NT2/D1 (cell line): ENCODE results near the gene AFF3.

Experiments used
- SUZ12 ChIP-seq: IDR thresholded peaks from 2 replicates; pipeline ENCODE4 v1.6.1; 2011; ENCODE audit not compliant: insufficient read length, insufficient read depth; ENCODE audit errors: extremely low read depth
- ZNF274 ChIP-seq: IDR thresholded peaks from 2 replicates; pipeline ENCODE4 v1.6.1; 2011; ENCODE audit warnings: mild to moderate bottlenecking, low read depth, low read length

- TF ChIP-seq SUZ12 (no peak), ZNF274 (no peak)
Observed at GRCh38 chr2:99877963-99878362, 264.4 kb downstream of the AFF3 start.
